ENCODE measurements around the gene MZF1.

Gene MZF1

DNA sequence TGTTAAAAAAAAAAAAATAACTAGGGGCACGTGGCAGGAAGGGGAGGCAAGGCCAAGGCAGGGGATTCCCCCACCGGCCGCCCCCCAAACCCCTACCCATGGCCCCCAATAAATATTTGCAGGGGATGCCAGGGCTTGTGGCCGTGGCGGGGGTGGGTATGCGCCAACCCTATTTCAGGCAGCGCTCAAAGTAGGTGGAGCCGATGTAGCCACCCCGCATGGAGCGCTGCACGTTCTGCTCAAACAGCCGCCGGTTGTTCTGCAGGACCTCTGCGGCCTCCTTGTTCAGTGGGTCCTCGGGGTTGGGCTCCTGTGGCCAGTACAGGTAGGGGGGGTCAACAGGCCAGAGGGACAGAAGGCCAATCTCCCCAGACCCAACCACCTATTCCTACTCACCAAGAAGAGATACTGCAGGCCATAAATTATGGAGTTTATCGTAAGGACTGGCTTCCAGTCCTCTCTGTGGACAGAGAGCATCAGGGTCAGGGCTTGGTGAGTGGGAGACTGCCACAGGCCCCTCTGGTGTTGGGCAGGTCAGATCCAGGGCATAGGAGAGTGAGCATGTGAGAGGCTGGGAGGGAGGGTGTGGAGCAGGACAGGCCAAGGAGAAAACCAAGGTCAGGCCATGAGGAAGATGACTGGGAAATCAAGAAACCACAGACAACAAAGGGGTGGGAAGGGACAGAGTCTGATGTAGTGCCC, 17.1 kb downstream of the MZF1 start:
- DNase-seq (ENCODE audit: extremely low read depth, low read depth) = no peak
- TF ChIP-seq, protein P1, sequence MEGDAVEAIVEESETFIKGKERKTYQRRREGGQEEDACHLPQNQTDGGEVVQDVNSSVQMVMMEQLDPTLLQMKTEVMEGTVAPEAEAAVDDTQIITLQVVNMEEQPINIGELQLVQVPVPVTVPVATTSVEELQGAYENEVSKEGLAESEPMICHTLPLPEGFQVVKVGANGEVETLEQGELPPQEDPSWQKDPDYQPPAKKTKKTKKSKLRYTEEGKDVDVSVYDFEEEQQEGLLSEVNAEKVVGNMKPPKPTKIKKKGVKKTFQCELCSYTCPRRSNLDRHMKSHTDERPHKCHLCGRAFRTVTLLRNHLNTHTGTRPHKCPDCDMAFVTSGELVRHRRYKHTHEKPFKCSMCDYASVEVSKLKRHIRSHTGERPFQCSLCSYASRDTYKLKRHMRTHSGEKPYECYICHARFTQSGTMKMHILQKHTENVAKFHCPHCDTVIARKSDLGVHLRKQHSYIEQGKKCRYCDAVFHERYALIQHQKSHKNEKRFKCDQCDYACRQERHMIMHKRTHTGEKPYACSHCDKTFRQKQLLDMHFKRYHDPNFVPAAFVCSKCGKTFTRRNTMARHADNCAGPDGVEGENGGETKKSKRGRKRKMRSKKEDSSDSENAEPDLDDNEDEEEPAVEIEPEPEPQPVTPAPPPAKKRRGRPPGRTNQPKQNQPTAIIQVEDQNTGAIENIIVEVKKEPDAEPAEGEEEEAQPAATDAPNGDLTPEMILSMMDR (IDR thresholded peaks at IDR 0.05; ENCODE audit: low read depth, low read length) = no peak

DNA sequence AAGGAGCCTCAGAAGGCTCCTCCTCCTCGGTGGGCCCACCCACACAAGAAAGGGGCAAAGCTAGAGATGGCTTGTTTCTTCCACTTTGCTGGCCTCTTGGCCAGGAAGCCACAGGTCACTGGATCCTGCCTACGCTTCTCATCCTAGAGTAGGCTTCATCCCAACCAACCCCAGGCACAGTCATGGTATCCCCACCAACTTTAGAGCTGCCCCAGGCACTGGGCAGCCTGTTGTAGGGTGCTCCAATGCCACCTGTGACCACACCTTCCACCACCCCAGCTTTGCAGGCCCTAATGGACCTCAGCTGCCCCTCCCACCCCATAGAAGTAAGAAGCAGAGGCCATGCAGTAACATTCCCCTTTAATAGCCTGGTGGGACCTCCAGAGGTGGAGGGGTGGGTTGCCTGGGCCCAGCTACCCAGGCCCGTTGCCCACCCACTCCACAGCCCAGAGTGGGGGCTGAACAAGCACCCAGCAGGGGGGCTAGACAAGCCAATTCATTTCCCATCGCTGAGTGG, 17.7 kb downstream of the MZF1 start:
- TF ChIP-seq, protein P1 (IDR thresholded peaks at IDR 0.05; ENCODE audit: low read depth, low read length) = no peak
- DNase-seq (ENCODE audit: extremely low read depth, low read depth) = no peak

DNA sequence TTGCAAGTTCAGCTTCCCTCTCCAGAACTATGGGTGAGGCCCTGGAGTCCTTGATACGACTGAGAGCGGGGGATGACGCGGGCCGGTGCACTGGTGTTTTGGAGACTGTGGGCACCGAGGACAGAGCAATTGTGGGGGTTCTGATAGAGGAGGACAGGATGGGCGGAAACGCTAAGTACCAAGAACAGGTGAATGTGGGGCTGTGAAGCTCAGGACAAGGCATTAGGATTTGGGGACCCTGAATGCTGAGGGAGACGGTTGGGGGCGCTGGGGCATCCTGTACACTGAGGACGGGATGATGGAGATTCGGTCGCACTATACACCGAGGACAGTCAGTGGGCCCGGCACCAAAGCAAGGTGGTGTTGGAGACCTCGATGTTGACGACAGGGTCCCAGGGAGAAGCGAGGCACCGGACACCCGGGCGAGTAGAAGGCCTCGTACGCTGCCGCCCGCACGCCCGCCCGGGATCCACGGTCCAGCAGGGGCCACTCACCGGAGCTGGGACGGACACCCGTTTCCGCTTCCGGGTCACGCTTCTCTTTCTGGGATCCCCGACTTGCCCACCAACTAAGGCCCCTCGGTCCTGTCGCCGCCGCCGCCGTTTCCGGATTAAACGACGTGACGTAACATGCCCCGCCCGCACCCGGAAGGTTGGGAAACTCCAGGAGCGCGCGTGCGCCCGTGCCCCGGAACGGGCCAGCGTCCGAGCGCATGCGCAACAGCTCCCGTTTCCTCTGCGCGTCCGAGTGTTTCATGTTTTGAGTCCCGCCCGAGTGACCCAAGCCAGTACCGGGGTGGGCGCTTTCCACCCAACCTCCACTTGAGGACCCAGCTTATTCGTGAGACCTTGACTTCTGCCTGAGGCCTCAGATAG, 18.4 kb downstream of the MZF1 start, which contains the start of gene CHMP2A:
CHMP2A (minus strand) TSS at position 612 of the 875 bp plus-strand sequence. CDS start 893 bp downstream, outside the sequence.
- TF ChIP-seq, protein P1 (IDR thresholded peaks at IDR 0.05; ENCODE audit: low read depth, low read length) = no peak; the same call in 1 of the 2 replicates
- peak; percentile 92 for DNase-seq (ENCODE audit: extremely low read depth, low read depth)

DNA sequence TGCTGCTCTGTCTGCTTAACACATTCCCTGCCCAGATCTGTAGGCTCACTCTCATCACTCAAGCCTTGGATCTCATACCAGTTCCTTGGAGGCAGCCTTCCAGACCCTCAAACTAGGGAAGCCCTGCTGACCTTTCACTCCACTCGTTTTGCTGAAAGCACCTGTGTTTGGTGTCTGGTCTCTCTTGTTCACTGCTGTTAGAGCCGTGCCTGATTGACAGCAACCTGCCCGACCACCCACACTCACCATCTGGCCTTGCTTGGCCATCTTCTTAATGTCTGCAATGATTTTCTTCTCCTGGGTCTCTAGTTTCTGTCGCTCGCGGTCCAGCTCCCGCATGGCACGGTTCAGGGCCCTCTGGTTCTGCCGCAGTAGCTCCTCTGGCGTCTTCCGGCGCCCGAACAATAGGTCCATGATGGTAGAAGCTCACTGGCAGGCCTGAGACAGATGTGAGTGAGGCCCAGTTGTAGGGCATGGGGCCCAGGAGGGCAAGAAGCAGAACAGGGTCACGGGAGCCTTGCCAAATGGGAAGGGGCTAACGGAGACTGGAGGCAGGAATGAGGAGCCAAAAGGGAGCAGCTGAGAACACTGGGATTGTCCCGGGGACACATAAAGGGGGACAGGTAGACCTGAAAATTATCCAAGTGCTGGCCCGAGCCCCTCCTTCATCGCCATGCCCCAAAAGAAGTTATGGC, 19.2 kb downstream of the MZF1 start:
- no peak for DNase-seq (ENCODE audit: extremely low read depth, low read depth)
- TF ChIP-seq, protein P1 (IDR thresholded peaks at IDR 0.05; ENCODE audit: low read depth, low read length) = no peak

DNA sequence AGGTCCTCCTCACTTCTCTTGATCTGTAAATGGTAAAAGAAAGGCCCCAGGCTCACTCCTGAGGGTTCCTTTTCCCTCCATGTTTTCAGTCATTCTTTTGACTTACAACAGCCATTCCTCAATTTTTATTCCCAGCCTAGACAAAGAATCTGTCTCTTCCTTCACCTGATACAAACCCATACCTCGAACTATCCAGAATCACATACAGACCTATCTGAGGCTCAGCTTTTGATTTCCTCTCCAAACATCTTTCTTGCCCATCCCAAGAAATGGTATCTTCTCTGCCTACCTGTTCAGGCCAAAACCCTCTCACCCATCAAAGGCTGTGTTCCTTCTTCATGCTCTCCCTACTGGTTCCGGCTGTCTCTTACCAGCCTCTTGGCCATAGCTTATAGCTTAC, 20.5 kb downstream of the MZF1 start:
- TF ChIP-seq, protein P1 (IDR thresholded peaks at IDR 0.05; ENCODE audit: low read depth, low read length) = no peak
- no peak for DNase-seq (ENCODE audit: extremely low read depth, low read depth)

DNA sequence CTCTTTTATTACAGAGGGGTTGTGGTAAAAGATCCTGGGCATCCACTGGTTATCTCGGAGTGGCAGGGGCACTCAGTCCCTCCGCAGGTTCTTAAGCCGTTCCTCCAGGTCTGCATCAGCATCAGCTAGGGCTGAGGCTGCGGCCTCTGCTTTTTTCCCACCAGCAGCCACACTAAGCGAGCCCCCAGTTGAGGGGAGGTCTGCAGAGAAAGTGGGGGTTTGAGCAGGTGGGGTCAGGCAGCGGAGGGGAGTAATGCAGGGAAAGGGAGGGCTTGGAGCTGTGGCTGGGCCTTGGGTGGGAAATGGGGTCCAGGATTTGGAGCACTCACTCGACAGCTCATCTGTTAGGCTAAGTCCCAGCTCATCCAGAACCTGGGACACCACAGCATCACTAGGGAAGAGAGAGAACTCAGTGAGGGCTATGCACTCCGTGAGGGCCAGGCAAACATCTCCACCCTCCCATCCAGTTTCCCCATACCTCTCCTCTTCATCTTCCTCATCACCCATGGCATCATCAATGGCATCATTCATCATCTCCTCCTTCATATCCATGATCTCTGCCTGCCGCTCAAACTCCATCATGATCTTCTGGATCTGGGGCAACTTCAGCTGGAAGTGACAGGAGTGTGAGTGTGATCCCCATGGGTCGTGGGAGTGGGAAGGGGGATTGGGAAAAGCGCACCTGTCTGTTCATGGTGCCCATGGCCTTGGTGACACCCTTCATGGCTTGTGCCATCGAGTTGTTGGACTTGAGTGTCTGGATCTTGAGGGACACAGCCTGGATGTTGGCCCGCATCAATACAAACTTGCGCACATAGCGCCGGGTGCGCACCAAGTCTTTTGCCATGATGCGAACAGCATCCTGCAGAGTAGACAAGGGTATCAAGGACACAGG, 21.3 kb downstream of the MZF1 start:
- DNase-seq (ENCODE audit: extremely low read depth, low read depth) = no peak
- TF ChIP-seq, protein P1 (IDR thresholded peaks at IDR 0.05; ENCODE audit: low read depth, low read length) = no peak

Data from AG09319 (cell line).